AG10803 (cell line): ENCODE results near the gene MYBPHL.
A peak's percentile ranks its signal among the peaks of the same experiment; 100 is the strongest.

Source experiments
- DNase-seq: peaks from one replicate; pipeline ENCODE4 v3.0.0; 2010; ENCODE audit warnings: low read depth
- H3K4me3 ChIP-seq: 2 replicates; pipeline ENCODE4 v1.5.1; 2011; ENCODE audit warnings: mild to moderate bottlenecking, low read length, control low read depth
- CTCF ChIP-seq: conservative IDR thresholded peaks from 2 replicates; pipeline ENCODE4 v1.5.1; 2011; ENCODE audit warnings: mild to moderate bottlenecking, low read length, control low read depth, inconsistent platforms

MYBPHL gene

GRCh38 chr1:109243860-109244552, 62.8 kb downstream of the MYBPHL start:
- no peak for TF ChIP-seq CTCF
- H3K4me3 ChIP-seq: no peak overlapping the region
- DNase-seq: no peak

GRCh38 chr1:109243221-109243620, 63.6 kb downstream of the MYBPHL start:
- no peak overlapping the region for H3K4me3 ChIP-seq
- no peak for DNase-seq
- no peak for TF ChIP-seq CTCF

GRCh38 chr1:109242387-109242786, 64.4 kb downstream of the MYBPHL start:
- no peak for TF ChIP-seq CTCF
- H3K4me3 ChIP-seq: no peak overlapping the region
- DNase-seq: peak; percentile 47
